Activated naive CD8-positive, alpha-beta T cell treated with anti-CD3 and anti-CD28 coated beads for 36 hours (primary cell): ENCODE measurements around the gene CCDC117. TPM values are rescaled to one million over a fixed set of nuclear protein-coding genes. Genes with fewer than 3 reads are reported as not detected.
"Not testable (repeated sequence)": the region's sequence is repeated elsewhere in the genome, so short reads cannot be mapped to it uniquely, and the experiment has no call there.

Experiments used
- DNase-seq: peaks from one replicate; pipeline ENCODE4 v3.0.0; 2021
- H3K27ac Mint-ChIP-seq: one replicate; pipeline ENCODE4 v1.8.0; 2022; ENCODE audit warnings: mild to moderate bottlenecking, moderate library complexity, mixed read lengths
- H3K27me3 Mint-ChIP-seq: one replicate; pipeline ENCODE4 v1.8.0; 2022; ENCODE audit warnings: mild to moderate bottlenecking, mixed read lengths
- H3K36me3 Mint-ChIP-seq: one replicate; pipeline ENCODE4 v1.8.0; 2021; ENCODE audit warnings: mild to moderate bottlenecking, mixed read lengths
- H3K4me1 Mint-ChIP-seq: one replicate; pipeline ENCODE4 v1.8.0; 2021; ENCODE audit warnings: mixed read lengths
- H3K4me3 Mint-ChIP-seq: one replicate; pipeline ENCODE4 v1.8.0; 2022; ENCODE audit warnings: mild to moderate bottlenecking, moderate library complexity, mixed read lengths
- H3K9me3 Mint-ChIP-seq: one replicate; pipeline ENCODE4 v1.8.0; 2022; ENCODE audit warnings: mixed read lengths
- total RNA-seq, 2 experiments: library from RNA; stranded (reverse); gene quantifications; one replicate each; pipeline ENCODE4 v1.2.3, GENCODE V29; 2021

Gene CCDC117
- total RNA-seq, 2 experiments from 2014 or later, result 27.6 to 29.2 TPM

- not testable (repeated sequence) for H3K4me3 Mint-ChIP-seq, H3K27ac Mint-ChIP-seq, DNase-seq, H3K36me3 Mint-ChIP-seq, H3K9me3 Mint-ChIP-seq, H3K27me3 Mint-ChIP-seq
- peaks cover 24% of the 10 kb centered on the region for H3K4me1 Mint-ChIP-seq
These were observed 53.9 kb downstream of the CCDC117 start for GRCh38 chr22:28826430-28826829.

- Mint-ChIP-seq H3K4me1 (peaks cover 19% of the 10 kb centered on the region), H3K36me3 (peaks cover 8% of the 10 kb centered on the region), H3K9me3 (no peaks in the 10 kb centered on the region), H3K27ac (no peak overlapping the region), H3K4me3 (no peak overlapping the region), H3K27me3 (no peaks in the 10 kb centered on the region)
- DNase-seq, result no peak
These were observed 54.4 kb downstream of the CCDC117 start for GRCh38 chr22:28826921-28827320.

GRCh38 chr22:28829358-28830181 lies 57.1 kb downstream of the CCDC117 start:
- H3K27me3 Mint-ChIP-seq, result no peaks in the 10 kb centered on the region
- peaks cover 4% of the 10 kb centered on the region for H3K36me3 Mint-ChIP-seq
- H3K9me3 Mint-ChIP-seq, result no peaks in the 10 kb centered on the region
- no peak overlapping the region for H3K4me3 Mint-ChIP-seq
- no peak overlapping the region for H3K27ac Mint-ChIP-seq
- H3K4me1 Mint-ChIP-seq, result peaks cover 7% of the 10 kb centered on the region
- peak; percentile 63 for DNase-seq

- no peak for DNase-seq
- no peak overlapping the region for H3K4me3 Mint-ChIP-seq
- peaks cover 7% of the 10 kb centered on the region for H3K4me1 Mint-ChIP-seq
- no peak overlapping the region for H3K27ac Mint-ChIP-seq
- H3K36me3 Mint-ChIP-seq, result no peaks in the 10 kb centered on the region
- H3K9me3 Mint-ChIP-seq, result no peaks in the 10 kb centered on the region
- no peaks in the 10 kb centered on the region for H3K27me3 Mint-ChIP-seq
These were observed 57.9 kb downstream of the CCDC117 start for GRCh38 chr22:28830441-28830840.

- Mint-ChIP-seq H3K4me1 (peaks cover 7% of the 10 kb centered on the region), H3K36me3 (no peaks in the 10 kb centered on the region), H3K4me3 (no peak overlapping the region), H3K27ac (no peak overlapping the region), H3K9me3 (no peaks in the 10 kb centered on the region), H3K27me3 (no peaks in the 10 kb centered on the region)
- no peak for DNase-seq
These were observed 58.9 kb downstream of the CCDC117 start for GRCh38 chr22:28831140-28832072.

- Mint-ChIP-seq H3K9me3 (no peaks in the 10 kb centered on the region), H3K27ac (no peak overlapping the region), H3K36me3 (no peaks in the 10 kb centered on the region)
These were observed 60.2 kb downstream of the CCDC117 start for GRCh38 chr22:28832731-28833130.

GRCh38 chr22:28833276-28833923 lies 60.9 kb downstream of the CCDC117 start:
- no peaks in the 10 kb centered on the region for H3K36me3 Mint-ChIP-seq
- DNase-seq, result no peak
- peaks cover 7% of the 10 kb centered on the region for H3K4me1 Mint-ChIP-seq
- H3K27ac Mint-ChIP-seq, result no peak overlapping the region
- H3K4me3 Mint-ChIP-seq, result no peak overlapping the region
- no peaks in the 10 kb centered on the region for H3K27me3 Mint-ChIP-seq
- H3K9me3 Mint-ChIP-seq, result no peaks in the 10 kb centered on the region

More at GRCh38 chr22:28832731-28833130, 60.2 kb downstream of the CCDC117 start:
- no peaks in the 10 kb centered on the region for H3K27me3 Mint-ChIP-seq
- DNase-seq, result no peak
- H3K4me3 Mint-ChIP-seq, result no peak overlapping the region
- H3K4me1 Mint-ChIP-seq, result peaks cover 7% of the 10 kb centered on the region

- no peaks in the 10 kb centered on the region for H3K36me3 Mint-ChIP-seq
- H3K9me3 Mint-ChIP-seq, result no peaks in the 10 kb centered on the region
- H3K4me3 Mint-ChIP-seq, result no peak overlapping the region
- H3K27ac Mint-ChIP-seq, result no peak overlapping the region
- peaks cover 1% of the 10 kb centered on the region for H3K4me1 Mint-ChIP-seq
- no peak for DNase-seq
- H3K27me3 Mint-ChIP-seq, result no peaks in the 10 kb centered on the region
These were observed 63.2 kb downstream of the CCDC117 start for GRCh38 chr22:28835630-28836189.

- Mint-ChIP-seq H3K4me1 (peaks cover 1% of the 10 kb centered on the region), H3K27me3 (no peaks in the 10 kb centered on the region), H3K27ac (no peak overlapping the region), H3K36me3 (no peaks in the 10 kb centered on the region), H3K4me3 (no peak overlapping the region), H3K9me3 (no peaks in the 10 kb centered on the region)
- DNase-seq, result no peak
These were observed 65.1 kb downstream of the CCDC117 start for GRCh38 chr22:28837640-28838039.

Other genes starting within 250 kb of the CCDC117 start
- gene TTC28, start 92.9 kb upstream of the CCDC117 start, total RNA-seq, result 1 to 10 TPM; 1.0 to 1.9 TPM
- gene CHEK2, start 30.9 kb upstream of the CCDC117 start, total RNA-seq, result 10 to 100 TPM; 11.2 to 11.8 TPM
- 10 to 100 TPM; 16.7 to 17.0 TPM for gene HSCB, start 30.7 kb upstream of the CCDC117 start, total RNA-seq
- 100 to 1,000 TPM; 111 TPM for gene XBP1, start 27.9 kb downstream of the CCDC117 start, total RNA-seq
- 1 to 10 TPM; 2.2 to 2.4 TPM for gene ZNRF3, start 110.9 kb downstream of the CCDC117 start, total RNA-seq